Suprapubic skin (tissue), 4 donors: ENCODE measurements around the gene MTFR1L.

ENCODE experiments used
- CTCF ChIP-seq, 2 donors: fragments of 200-600 bp in 1 of 2; fragments of 450-650 bp in 1 of 2; sonication (generic) in 1 of 2; IDR thresholded peaks; one replicate each; pipeline ENCODE4 v1.5.1; 2016 to 2019; ENCODE audit warnings: antibody characterized with exemption in 2 of 2, mild to moderate bottlenecking in 1 of 2, moderate library complexity in 1 of 2
- EP300 ChIP-seq: sonication (generic); formaldehyde crosslinking; IDR thresholded peaks from one replicate; pipeline ENCODE4 v1.6.1; 2017; ENCODE audit warnings: antibody characterized with exemption
- POLR2A ChIP-seq, 2 donors: fragments of 450-650 bp; IDR thresholded peaks; one replicate each; pipeline ENCODE4 v1.6.1; 2017; ENCODE audit warnings: antibody characterized with exemption in 2 of 2, mild to moderate bottlenecking in 2 of 2, moderate library complexity in 2 of 2
- POLR2AphosphoS5 ChIP-seq, 3 donors: sonication (generic); formaldehyde crosslinking; IDR thresholded peaks; one replicate each; pipeline ENCODE4 v1.6.1; 2017; ENCODE audit warnings: antibody characterized with exemption in 3 of 3

GRCh38 chr1:25795211-25795610 is 24.5 kb upstream of the MTFR1L start:
- TF ChIP-seq CTCF (IDR thresholded peaks at IDR 0.05) (no peak), EP300 (no peak), POLR2A (IDR thresholded peaks at IDR 0.05) (no peak), POLR2AphosphoS5 (IDR thresholded peaks at IDR 0.05) (no peak)
